AG04449 (cell line): Measurements from ENCODE around the gene SCAMP5.

Source experiments
- CTCF ChIA-PET: fragments of 350-600 bp; formaldehyde crosslinking; extraction: SDS; loops from one replicate; lab custom pipeline; 2021; ENCODE audit warnings: antibody characterized with exemption; lab: Yijun Ruan, JAX
- POLR2A ChIA-PET: fragments of 400-600, 350-600 bp; formaldehyde crosslinking; extraction: SDS; loops from one replicate; lab custom pipeline; 2020; ENCODE audit warnings: antibody characterized with exemption, inconsistent platforms; lab: Yijun Ruan, JAX
- DNase-seq: peaks from one replicate; pipeline ENCODE4 v3.0.0-alpha.2; 2010; ENCODE audit warnings: low read depth, low spot score
- H3K4me3 ChIP-seq: 2 replicates; pipeline ENCODE4 v1.5.1; 2011; ENCODE audit warnings: low read depth, mild to moderate bottlenecking, control low read depth, low read length
- CTCF ChIP-seq: IDR thresholded peaks from one replicate; pipeline ENCODE4 v1.5.1; 2011; ENCODE audit warnings: mild to moderate bottlenecking, moderate library complexity, low read length, control low read depth, inconsistent platforms; ENCODE audit not compliant: insufficient read depth; ENCODE audit errors: missing control alignments

Gene SCAMP5

GRCh38 chr15:74995182-74995778, at the start of gene SCAMP5:
Gene SCAMP5 (plus strand): TSS chr15:74995563. CDS start chr15:75011840, 16,277 bp downstream.
- no peak for TF ChIP-seq CTCF
- POLR2A ChIA-PET, result interaction anchor here (0.8 to 1.2 kb wide), 3 partner anchors 20 to 214 kb away, joined by 3 to 4 read pairs (median 3); partner anchors contain the start of genes CSK and PPCDC
- H3K4me3 ChIP-seq, result peak within 1 kb of the TSS; percentile 73
- DNase-seq, result peak; percentile 33
- CTCF ChIA-PET, result interaction anchor here (0.6 to 1.2 kb wide), 2 partner anchors 9 to 305 kb away, joined by 3 to 4 read pairs; no protein-coding TSS in a partner anchor

- POLR2A ChIA-PET, result interaction anchor here (0.6 to 0.9 kb wide), 2 partner anchors 12 to 178 kb away, joined by 3 to 4 read pairs; partner anchors contain the start of gene COX5A
- TF ChIP-seq CTCF, result peak; percentile 93
- no peak for DNase-seq
- CTCF ChIA-PET, result interaction anchor here (0.5 to 24.4 kb wide), 32 partner anchors 10 to 577 kb away, joined by 3 to 644 read pairs (median 4); partner anchors contain the start of genes COX5A, CSK and ULK3
- H3K4me3 ChIP-seq, result no peak overlapping the region
Observed at GRCh38 chr15:74950078-74950908, 45.1 kb upstream of the SCAMP5 start.

- ChIA-PET CTCF (interaction anchor here (0.5 to 24.4 kb wide), 33 partner anchors 8 to 578 kb away, joined by 3 to 644 read pairs (median 4); partner anchors contain the start of genes COX5A, CSK and ULK3), POLR2A (interaction anchor here (0.6 to 0.9 kb wide), 2 partner anchors 13 to 179 kb away, joined by 3 to 4 read pairs; partner anchors contain the start of gene COX5A)
- DNase-seq, result no peak
- TF ChIP-seq CTCF, result no peak
- no peak overlapping the region for H3K4me3 ChIP-seq
Observed at GRCh38 chr15:74951006-74951405, 44.4 kb upstream of the SCAMP5 start.

- no peak for DNase-seq
- ChIA-PET CTCF (interaction anchor here (1.0 to 24.4 kb wide), 13 partner anchors 9 to 581 kb away, joined by 3 to 644 read pairs (median 5); partner anchors contain the start of gene CSK), POLR2A (interaction anchor here (0.7 kb wide), 1 partner anchor 17 kb away, joined by 4 read pairs; the partner anchor contains the start of gene COX5A)
- H3K4me3 ChIP-seq, result no peak overlapping the region
- TF ChIP-seq CTCF, result no peak
Observed at GRCh38 chr15:74954515-74954914, 40.8 kb upstream of the SCAMP5 start.

- TF ChIP-seq CTCF, result no peak
- CTCF ChIA-PET, result interaction anchor here (1.0 to 24.4 kb wide), 11 partner anchors 8 to 582 kb away, joined by 3 to 644 read pairs (median 5); partner anchors contain the start of gene CSK
- POLR2A ChIA-PET, result no interaction called here
- no peak overlapping the region; the same call in 1 of the 2 replicates for H3K4me3 ChIP-seq
- no peak for DNase-seq
Observed at GRCh38 chr15:74955017-74955416, 40.3 kb upstream of the SCAMP5 start.
